OCI-LY1 (cell line): ENCODE data around the gene AP1M1.

Source experiments
- EZH2 ChIP-seq: fragments of 200-600 bp; sonication (generic), shearing (Covaris generic); IDR thresholded peaks from 2 replicates; pipeline ENCODE4 v1.8.0; 2017; ENCODE audit warnings: borderline replicate concordance, mixed run types, mild to moderate bottlenecking, antibody characterized with exemption, low read length, moderate library complexity, mixed read lengths
- TF ChIP-seq, protein P1 (sequence below): fragments of 200-600 bp; sonication (generic), shearing (Covaris generic); IDR thresholded peaks from 2 replicates; pipeline ENCODE4 v1.5.1; 2017; ENCODE audit warnings: mild to moderate bottlenecking, antibody characterized with exemption, low read length, moderate library complexity, mixed read lengths

GRCh38 chr19:16261584-16262368 is 64.1 kb downstream of the AP1M1 start:
- TF ChIP-seq, protein P1, sequence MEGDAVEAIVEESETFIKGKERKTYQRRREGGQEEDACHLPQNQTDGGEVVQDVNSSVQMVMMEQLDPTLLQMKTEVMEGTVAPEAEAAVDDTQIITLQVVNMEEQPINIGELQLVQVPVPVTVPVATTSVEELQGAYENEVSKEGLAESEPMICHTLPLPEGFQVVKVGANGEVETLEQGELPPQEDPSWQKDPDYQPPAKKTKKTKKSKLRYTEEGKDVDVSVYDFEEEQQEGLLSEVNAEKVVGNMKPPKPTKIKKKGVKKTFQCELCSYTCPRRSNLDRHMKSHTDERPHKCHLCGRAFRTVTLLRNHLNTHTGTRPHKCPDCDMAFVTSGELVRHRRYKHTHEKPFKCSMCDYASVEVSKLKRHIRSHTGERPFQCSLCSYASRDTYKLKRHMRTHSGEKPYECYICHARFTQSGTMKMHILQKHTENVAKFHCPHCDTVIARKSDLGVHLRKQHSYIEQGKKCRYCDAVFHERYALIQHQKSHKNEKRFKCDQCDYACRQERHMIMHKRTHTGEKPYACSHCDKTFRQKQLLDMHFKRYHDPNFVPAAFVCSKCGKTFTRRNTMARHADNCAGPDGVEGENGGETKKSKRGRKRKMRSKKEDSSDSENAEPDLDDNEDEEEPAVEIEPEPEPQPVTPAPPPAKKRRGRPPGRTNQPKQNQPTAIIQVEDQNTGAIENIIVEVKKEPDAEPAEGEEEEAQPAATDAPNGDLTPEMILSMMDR = no peak
- no peak for TF ChIP-seq EZH2
